Transverse colon (tissue), 4 donors: ENCODE results near the gene HS2ST1. TPM values are rescaled to one million over a fixed set of nuclear protein-coding genes. Genes with fewer than 3 reads are reported as not detected.
"Not testable (repeated sequence)": the region's sequence is repeated elsewhere in the genome, so short reads cannot be mapped to it uniquely, and the experiment has no call there.

Experiments used
- DNase-seq: peaks from one replicate; pipeline ENCODE4 v3.0.0-alpha.2; 2019
- H3K27ac ChIP-seq, 4 donors: fragments of 200-600 bp; sonication (generic); 2 replicates each; pipeline ENCODE4 v1.5.1; 2016 to 2018; ENCODE audit warnings: inconsistent platforms in 4 of 4
- H3K27me3 ChIP-seq: fragments of 200-600 bp; sonication (generic); 2 replicates; pipeline ENCODE4 v1.5.1; 2017; ENCODE audit warnings: inconsistent platforms
- H3K36me3 ChIP-seq, 4 donors: fragments of 200-600 bp; sonication (generic); 2 replicates each; pipeline ENCODE4 v1.5.1; 2017 to 2019; ENCODE audit warnings: inconsistent platforms in 4 of 4
- H3K4me1 ChIP-seq, 4 donors: fragments of 200-600 bp; sonication (generic); 2 replicates each; pipeline ENCODE4 v1.5.1; 2017 to 2020; ENCODE audit warnings: inconsistent platforms in 4 of 4
- H3K4me3 ChIP-seq, 4 donors: fragments of 200-600 bp; sonication (generic); 1 replicate in 1 of 4; 2 replicates in 3 of 4; pipeline versions ENCODE4 v1.5.1 to v1.6.1; 2017 to 2019; ENCODE audit warnings: inconsistent platforms in 4 of 4
- H3K9me3 ChIP-seq, 2 donors: fragments of 200-600 bp; sonication (generic); 2 replicates each; pipeline ENCODE4 v1.5.1; 2017 to 2019; ENCODE audit warnings: inconsistent platforms in 2 of 2
- CTCF ChIP-seq, 5 experiments: fragments of 200-600 bp in 3 of 5; fragments of 450-650 bp in 2 of 5; sonication (generic) in 3 of 5; IDR thresholded peaks; 1 replicate in 2 of 5; 2 replicates in 3 of 5; pipeline ENCODE4 v1.5.1; 2016 to 2017; ENCODE audit warnings: antibody characterized with exemption in 5 of 5, inconsistent platforms in 3 of 5, mild to moderate bottlenecking in 2 of 5, moderate library complexity in 1 of 5
- EP300 ChIP-seq: sonication (generic); formaldehyde crosslinking; IDR thresholded peaks from one replicate; pipeline ENCODE4 v1.6.1; 2017; ENCODE audit warnings: antibody characterized with exemption, low read depth
- POLR2A ChIP-seq: fragments of 450-650 bp; IDR thresholded peaks from one replicate; pipeline ENCODE4 v1.6.1; 2016; ENCODE audit warnings: antibody characterized with exemption, mild to moderate bottlenecking, moderate library complexity
- POLR2AphosphoS5 ChIP-seq, 3 donors: sonication (generic); formaldehyde crosslinking; IDR thresholded peaks; one replicate each; pipeline ENCODE4 v1.6.1; 2016; ENCODE audit warnings: antibody characterized with exemption in 3 of 3
- WGBS, 2 donors: methylation state at CpG; one replicate each; pipeline ENCODE4 v1.1.5; 2018; ENCODE audit warnings: low coverage in 1 of 2; 5-methylcytosine and 5-hydroxymethylcytosine counted together
- in situ Hi-C, 4 donors: fragments of 200-750 bp; cut with MboI; loops; one replicate each; pipeline versions ENCODE4 v1.15.0 to v1.15.1; 2017; ENCODE audit warnings: low sequenced_read_pairs in 3 of 4, low pct_ligation_motif_present in 1 of 4, low pct_unique_long_range_greater_than_20kb in 1 of 4
- intact Hi-C: fragments of 100-400 bp; cut with DNase I; formaldehyde crosslinking; loops from one replicate; pipeline ENCODE4 v1.15.1; 2023; ENCODE audit warnings: low total_unique reads
- total RNA-seq, 4 donors: library from RNA; depleted of rRNA; stranded (reverse); fragments of >200 nt; gene quantifications; one replicate each; pipeline ENCODE4 v1.1.0, GENCODE V29; 2016

The HS2ST1 gene
- total RNA-seq, 4 donors from 2014 or later, result 1.9 to 17.1 (median 9.9) TPM

- Histone ChIP-seq H3K36me3 (no peaks in the 10 kb centered on the region), H3K4me3 (no peak overlapping the region), H3K9me3 (no peaks in the 10 kb centered on the region), H3K27me3 (no peaks in the 10 kb centered on the region), H3K4me1 (no peaks in the 10 kb centered on the region), H3K27ac (no peak overlapping the region)
- 95 to 100% methylated on average over 5 of the region's 5 CpGs for WGBS, 2 donors
- no peak for DNase-seq
- in situ Hi-C loops, result no loop called here
- intact Hi-C loops, result no loop called here
- TF ChIP-seq POLR2A (no peak), POLR2AphosphoS5 (IDR thresholded peaks at IDR 0.05) (no peak), CTCF (IDR thresholded peaks at IDR 0.05) (no peak), EP300 (no peak)
Observed at GRCh38 chr1:86888327-86888726, 26.1 kb upstream of the HS2ST1 start.

DNA sequence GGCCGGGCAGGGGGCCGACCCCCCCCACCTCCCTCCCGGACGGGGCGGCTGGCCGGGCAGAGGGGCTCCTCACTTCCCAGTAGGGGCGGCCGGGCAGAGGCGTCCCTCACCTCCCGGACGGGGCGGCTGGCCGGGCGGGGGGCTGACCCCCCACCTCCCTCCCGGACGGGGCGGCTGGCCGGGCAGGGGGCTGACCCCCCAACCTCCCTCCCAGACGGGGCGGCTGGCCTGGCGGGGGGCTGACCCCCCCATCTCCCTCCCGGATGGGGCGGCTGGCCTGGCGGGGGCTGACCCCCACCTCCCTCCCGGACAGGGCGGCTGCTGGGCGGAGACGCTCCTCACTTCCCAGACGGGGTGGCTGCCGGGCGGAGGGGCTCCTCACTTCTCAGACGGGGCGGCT is 15.0 kb upstream of the HS2ST1 start:
- in situ Hi-C loops, H3K27ac ChIP-seq, DNase-seq, intact Hi-C loops, H3K27me3 ChIP-seq, H3K9me3 ChIP-seq, H3K4me3 ChIP-seq, H3K4me1 ChIP-seq: not testable (repeated sequence)
- WGBS, 2 donors, result no CpG with 5 or more reads among the region's 33 CpGs
- peaks cover 0 to 11% (median 6%) of the 10 kb centered on the region in 4 donors for H3K36me3 ChIP-seq

DNA sequence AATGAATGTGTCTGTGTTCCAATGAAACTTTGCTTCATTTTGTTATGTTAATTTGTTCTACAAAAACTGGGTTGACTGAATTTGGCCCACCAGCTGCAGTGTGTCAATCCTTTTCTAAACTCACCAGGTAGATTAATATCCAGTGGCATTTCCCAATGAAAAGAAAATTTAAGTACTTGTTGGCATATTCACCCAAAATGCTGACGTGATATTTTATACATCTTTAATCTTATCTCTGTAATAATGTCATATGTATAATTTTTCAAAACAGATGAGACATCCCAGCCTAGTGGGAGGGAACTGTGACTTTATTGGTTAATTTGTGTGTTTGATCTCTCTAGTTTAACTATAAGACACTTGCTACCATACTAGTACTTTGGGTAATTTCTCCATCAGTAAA is 8.6 kb upstream of the HS2ST1 start:
- intact Hi-C loops, result no loop called here
- WGBS, 2 donors, result 0% methylated on average over 1 of the region's 1 CpG
- H3K27me3 ChIP-seq, result no peaks in the 10 kb centered on the region
- TF ChIP-seq EP300 (no peak), POLR2A (no peak), CTCF (IDR thresholded peaks at IDR 0.05) (no peak), POLR2AphosphoS5 (IDR thresholded peaks at IDR 0.05) (no peak)
- no peaks in the 10 kb centered on the region for H3K9me3 ChIP-seq
- in situ Hi-C loops, result loop anchor here in 1 of 4 donors (25.0 kb wide), 1 partner anchor 194 kb away; the partner anchor contains the start of gene SH3GLB1
- no peak overlapping the region for H3K4me3 ChIP-seq
- H3K27ac ChIP-seq, result no peak overlapping the region
- H3K4me1 ChIP-seq, result peaks cover 6 to 21% (median 13%) of the 10 kb centered on the region in 4 donors
- peaks cover 0 to 18% (median 4%) of the 10 kb centered on the region in 4 donors for H3K36me3 ChIP-seq
- no peak for DNase-seq

DNA sequence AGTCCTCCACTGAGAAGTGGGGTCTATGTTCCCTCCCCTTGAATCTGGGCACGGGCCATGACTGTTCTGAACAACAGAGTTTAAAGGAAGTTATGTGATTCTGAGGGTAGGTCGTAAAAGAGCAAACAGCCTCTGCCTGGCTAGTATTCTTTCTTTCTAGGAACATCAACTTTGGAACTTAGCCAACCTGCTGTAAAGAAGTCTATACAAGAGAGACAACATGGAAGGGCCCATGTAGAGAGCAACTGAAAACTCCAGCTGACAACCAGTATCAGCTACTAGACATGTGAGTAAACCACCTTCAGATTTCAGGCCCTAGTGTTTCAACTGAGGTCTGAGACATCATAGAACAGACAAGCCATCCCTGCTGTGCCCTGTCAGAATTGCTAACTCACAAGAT is 8.0 kb upstream of the HS2ST1 start:
- Histone ChIP-seq H3K27me3 (no peaks in the 10 kb centered on the region), H3K4me3 (no peak overlapping the region), H3K36me3 (peaks cover 0 to 15% (median 1%) of the 10 kb centered on the region in 4 donors), H3K4me1 (peaks cover 6 to 23% (median 14%) of the 10 kb centered on the region in 4 donors), H3K27ac (peak overlapping the region in 1 of 4 donors; percentile 1), H3K9me3 (no peaks in the 10 kb centered on the region)
- intact Hi-C loops (no loop called here), in situ Hi-C loops (loop anchor here in 1 of 4 donors (25.0 kb wide), 1 partner anchor 194 kb away; the partner anchor contains the start of gene SH3GLB1)
- peak; percentile 13 for DNase-seq
- no peak for TF ChIP-seq POLR2A
- TF ChIP-seq EP300, result no peak
- no peak for TF ChIP-seq CTCF (IDR thresholded peaks at IDR 0.05)
- TF ChIP-seq POLR2AphosphoS5 (IDR thresholded peaks at IDR 0.05), result no peak
- WGBS, 2 donors, result 8 to 31% methylated on average over 2 of the region's 2 CpGs
